ENCODE measurements around the gene TAS1R2.

DNA sequence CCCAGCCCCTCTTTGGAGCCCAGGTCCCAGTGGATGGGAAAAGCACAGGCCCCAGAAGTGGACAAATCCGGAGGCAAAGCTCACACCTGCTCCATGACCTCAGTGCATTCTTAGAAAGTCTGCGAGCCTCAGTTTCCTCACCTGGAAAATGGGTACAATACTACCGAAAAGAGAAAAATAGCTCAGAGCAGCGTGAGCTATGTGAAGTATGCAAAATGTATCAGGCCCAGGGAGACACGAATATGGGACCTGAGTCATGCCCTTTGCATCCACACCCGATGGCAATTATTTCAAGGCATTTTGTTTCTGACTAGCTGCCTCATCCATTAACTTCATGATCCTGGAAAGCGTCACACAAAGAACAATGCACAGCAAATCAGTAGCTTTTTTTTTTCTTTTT lies 33.7 kb upstream of the TAS1R2 start:
- TF ChIP-seq, protein P1, sequence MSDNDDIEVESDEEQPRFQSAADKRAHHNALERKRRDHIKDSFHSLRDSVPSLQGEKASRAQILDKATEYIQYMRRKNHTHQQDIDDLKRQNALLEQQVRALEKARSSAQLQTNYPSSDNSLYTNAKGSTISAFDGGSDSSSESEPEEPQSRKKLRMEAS (IDR thresholded peaks at IDR 0.05) = no peak
- TF ChIP-seq EP300 (IDR thresholded peaks at IDR 0.05; ENCODE audit: borderline replicate concordance) = no peak
- no peak for TF ChIP-seq TCF12 (IDR thresholded peaks at IDR 0.05; ENCODE audit: low read depth)
- TF ChIP-seq CREB1 (IDR thresholded peaks at IDR 0.05; ENCODE audit: low read depth) = no peak
- TF ChIP-seq EGR1 (IDR thresholded peaks at IDR 0.05) = no peak
- TF ChIP-seq, protein P2, sequence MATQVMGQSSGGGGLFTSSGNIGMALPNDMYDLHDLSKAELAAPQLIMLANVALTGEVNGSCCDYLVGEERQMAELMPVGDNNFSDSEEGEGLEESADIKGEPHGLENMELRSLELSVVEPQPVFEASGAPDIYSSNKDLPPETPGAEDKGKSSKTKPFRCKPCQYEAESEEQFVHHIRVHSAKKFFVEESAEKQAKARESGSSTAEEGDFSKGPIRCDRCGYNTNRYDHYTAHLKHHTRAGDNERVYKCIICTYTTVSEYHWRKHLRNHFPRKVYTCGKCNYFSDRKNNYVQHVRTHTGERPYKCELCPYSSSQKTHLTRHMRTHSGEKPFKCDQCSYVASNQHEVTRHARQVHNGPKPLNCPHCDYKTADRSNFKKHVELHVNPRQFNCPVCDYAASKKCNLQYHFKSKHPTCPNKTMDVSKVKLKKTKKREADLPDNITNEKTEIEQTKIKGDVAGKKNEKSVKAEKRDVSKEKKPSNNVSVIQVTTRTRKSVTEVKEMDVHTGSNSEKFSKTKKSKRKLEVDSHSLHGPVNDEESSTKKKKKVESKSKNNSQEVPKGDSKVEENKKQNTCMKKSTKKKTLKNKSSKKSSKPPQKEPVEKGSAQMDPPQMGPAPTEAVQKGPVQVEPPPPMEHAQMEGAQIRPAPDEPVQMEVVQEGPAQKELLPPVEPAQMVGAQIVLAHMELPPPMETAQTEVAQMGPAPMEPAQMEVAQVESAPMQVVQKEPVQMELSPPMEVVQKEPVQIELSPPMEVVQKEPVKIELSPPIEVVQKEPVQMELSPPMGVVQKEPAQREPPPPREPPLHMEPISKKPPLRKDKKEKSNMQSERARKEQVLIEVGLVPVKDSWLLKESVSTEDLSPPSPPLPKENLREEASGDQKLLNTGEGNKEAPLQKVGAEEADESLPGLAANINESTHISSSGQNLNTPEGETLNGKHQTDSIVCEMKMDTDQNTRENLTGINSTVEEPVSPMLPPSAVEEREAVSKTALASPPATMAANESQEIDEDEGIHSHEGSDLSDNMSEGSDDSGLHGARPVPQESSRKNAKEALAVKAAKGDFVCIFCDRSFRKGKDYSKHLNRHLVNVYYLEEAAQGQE (IDR thresholded peaks at IDR 0.05; ENCODE audit: low read depth) = no peak
- no peak for TF ChIP-seq TAF1 (IDR thresholded peaks at IDR 0.05; ENCODE audit: low read depth)
- no peak for TF ChIP-seq ZBTB7A (IDR thresholded peaks at IDR 0.05; ENCODE audit: low read depth)
- TF ChIP-seq, protein P3, sequence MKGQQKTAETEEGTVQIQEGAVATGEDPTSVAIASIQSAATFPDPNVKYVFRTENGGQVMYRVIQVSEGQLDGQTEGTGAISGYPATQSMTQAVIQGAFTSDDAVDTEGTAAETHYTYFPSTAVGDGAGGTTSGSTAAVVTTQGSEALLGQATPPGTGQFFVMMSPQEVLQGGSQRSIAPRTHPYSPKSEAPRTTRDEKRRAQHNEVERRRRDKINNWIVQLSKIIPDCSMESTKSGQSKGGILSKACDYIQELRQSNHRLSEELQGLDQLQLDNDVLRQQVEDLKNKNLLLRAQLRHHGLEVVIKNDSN (IDR thresholded peaks at IDR 0.05) = no peak
- no peak for TF ChIP-seq RAD21 (IDR thresholded peaks at IDR 0.05; ENCODE audit: low read depth)
- no peak for TF ChIP-seq CEBPB (IDR thresholded peaks at IDR 0.05)
